CD8-positive, alpha-beta memory T cell (primary cell): ENCODE data around the gene SGCD. TPM values are rescaled to one million over a fixed set of nuclear protein-coding genes. Genes with fewer than 3 reads are reported as not detected.

Source experiments
- CTCF ChIA-PET: fragments of 350-600 bp; sonication (Branson Sonifier 250); formaldehyde crosslinking; loops from one replicate; lab custom pipeline; 2021; ENCODE audit warnings: antibody characterized with exemption; lab: Charles Lee
- POLR2A ChIA-PET: fragments of 350-600 bp; sonication (Branson Sonifier 250); formaldehyde crosslinking; loops from one replicate; lab custom pipeline; 2021; ENCODE audit warnings: antibody characterized with exemption; lab: Charles Lee
- DNase-seq, 5 donors: peaks; one replicate each; pipeline versions ENCODE4 v3.0.0 to v3.0.0-alpha.2; 2020 to 2022; ENCODE audit warnings: mixed read lengths in 1 of 5
- H3K27ac ChIP-seq: one replicate; pipeline ENCODE4 v1.7.0; 2013; ENCODE audit warnings: low read depth, mild to moderate bottlenecking, low read length, moderate library complexity
- H3K27me3 ChIP-seq: 2 replicates; pipeline ENCODE4 v1.7.0; 2013; ENCODE audit warnings: low read length, mild to moderate bottlenecking; ENCODE audit not compliant: insufficient read depth, poor library complexity, severe bottlenecking
- H3K36me3 ChIP-seq: 2 replicates; pipeline ENCODE4 v1.7.0; 2013; ENCODE audit warnings: mild to moderate bottlenecking, low read length, moderate library complexity; ENCODE audit not compliant: insufficient read depth
- H3K4me1 ChIP-seq: 2 replicates; pipeline ENCODE4 v1.7.0; 2013; ENCODE audit warnings: mild to moderate bottlenecking, low read length, moderate library complexity; ENCODE audit not compliant: insufficient read depth
- H3K4me3 ChIP-seq: 2 replicates; pipeline ENCODE4 v1.7.0; 2013; ENCODE audit warnings: mild to moderate bottlenecking, low read length
- H3K9me3 ChIP-seq: 2 replicates; pipeline ENCODE4 v1.7.0; 2013; ENCODE audit warnings: mild to moderate bottlenecking, low read length
- H3K27ac Mint-ChIP-seq, 8 donors: one replicate each; pipeline ENCODE4 v1.8.0; 2020 to 2021; ENCODE audit warnings: mixed read lengths in 8 of 8, mild to moderate bottlenecking in 6 of 8, inconsistent platforms in 3 of 8, moderate library complexity in 3 of 8
- H3K27me3 Mint-ChIP-seq, 2 donors: one replicate each; pipeline ENCODE4 v1.8.0; 2020 to 2021; ENCODE audit warnings: mixed read lengths in 2 of 2, mild to moderate bottlenecking in 1 of 2, moderate library complexity in 1 of 2
- H3K36me3 Mint-ChIP-seq, 3 donors: one replicate each; pipeline ENCODE4 v1.8.0; 2020 to 2021; ENCODE audit warnings: mixed read lengths in 3 of 3, inconsistent platforms in 1 of 3, mild to moderate bottlenecking in 1 of 3
- H3K4me1 Mint-ChIP-seq, 3 donors: one replicate each; pipeline ENCODE4 v1.8.0; 2020 to 2021; ENCODE audit warnings: mixed read lengths in 3 of 3, inconsistent platforms in 1 of 3, mild to moderate bottlenecking in 1 of 3
- H3K4me3 Mint-ChIP-seq, 7 donors: one replicate each; pipeline ENCODE4 v1.8.0; 2020 to 2021; ENCODE audit warnings: mixed read lengths in 7 of 7, mild to moderate bottlenecking in 6 of 7, moderate library complexity in 4 of 7, inconsistent platforms in 2 of 7
- H3K9me3 Mint-ChIP-seq, 5 donors: one replicate each; pipeline ENCODE4 v1.8.0; 2020 to 2022; ENCODE audit warnings: mixed read lengths in 5 of 5, mild to moderate bottlenecking in 3 of 5, moderate library complexity in 2 of 5, inconsistent platforms in 1 of 5
- polyA plus RNA-seq: library from polyadenylated mRNA; unstranded; fragments of 300-500 nt; fragmentation: Illumina TruSeq; gene quantifications from one replicate; pipeline ENCODE4 v1.2.3, GENCODE V29; 2021
- total RNA-seq, 2 experiments: library from RNA; stranded (reverse); gene quantifications; one replicate each; pipeline ENCODE4 v1.2.3, GENCODE V29; 2021

Gene SGCD
- total and polyA plus RNA-seq, 3 experiments from 2014 or later = 0.11 to 0.14 (median 0.11) TPM

- no peaks in the 10 kb centered on the region for H3K27me3 ChIP-seq
- H3K4me3 ChIP-seq = no peak overlapping the region
- no peaks in the 10 kb centered on the region for H3K9me3 ChIP-seq
- H3K36me3 ChIP-seq = no peaks in the 10 kb centered on the region
- no peaks in the 10 kb centered on the region for H3K9me3 Mint-ChIP-seq
- H3K36me3 Mint-ChIP-seq = no peaks in the 10 kb centered on the region
- no peak overlapping the region for H3K27ac ChIP-seq
- H3K4me3 Mint-ChIP-seq = no peak overlapping the region
- H3K4me1 Mint-ChIP-seq = no peaks in the 10 kb centered on the region
- no peak overlapping the region for H3K27ac Mint-ChIP-seq
- H3K4me1 ChIP-seq = no peaks in the 10 kb centered on the region
- DNase-seq = no peak
- H3K27me3 Mint-ChIP-seq = peaks cover 0 to 9% of the 10 kb centered on the region in 2 donors
- POLR2A ChIA-PET = no interaction called here
- CTCF ChIA-PET = no interaction called here
Observed at GRCh38 chr5:156528673-156529072, 201.7 kb downstream of the SGCD start.

GRCh38 chr5:156529892-156530291 is 202.9 kb downstream of the SGCD start:
- ChIA-PET POLR2A (no interaction called here), CTCF (no interaction called here)
- Histone ChIP-seq H3K27me3 (no peaks in the 10 kb centered on the region), H3K4me1 (no peaks in the 10 kb centered on the region), H3K36me3 (no peaks in the 10 kb centered on the region), H3K4me3 (no peak overlapping the region), H3K27ac (no peak overlapping the region), H3K9me3 (no peaks in the 10 kb centered on the region)
- H3K27ac Mint-ChIP-seq = no peak overlapping the region
- no peaks in the 10 kb centered on the region for H3K4me1 Mint-ChIP-seq
- H3K27me3 Mint-ChIP-seq = peaks cover 0 to 13% of the 10 kb centered on the region in 2 donors
- no peaks in the 10 kb centered on the region for H3K36me3 Mint-ChIP-seq
- DNase-seq = no peak
- H3K9me3 Mint-ChIP-seq = no peaks in the 10 kb centered on the region
- H3K4me3 Mint-ChIP-seq = no peak overlapping the region

GRCh38 chr5:156531199-156531598 is 204.2 kb downstream of the SGCD start:
- no peaks in the 10 kb centered on the region for H3K27me3 ChIP-seq
- CTCF ChIA-PET = no interaction called here
- POLR2A ChIA-PET = no interaction called here
- no peak overlapping the region for H3K27ac ChIP-seq
- no peaks in the 10 kb centered on the region for H3K4me1 ChIP-seq
- Mint-ChIP-seq H3K27me3 (peaks cover 0 to 13% of the 10 kb centered on the region in 2 donors), H3K4me1 (no peaks in the 10 kb centered on the region), H3K36me3 (no peaks in the 10 kb centered on the region), H3K4me3 (no peak overlapping the region), H3K27ac (no peak overlapping the region), H3K9me3 (no peaks in the 10 kb centered on the region)
- H3K36me3 ChIP-seq = no peaks in the 10 kb centered on the region
- DNase-seq = no peak
- H3K4me3 ChIP-seq = no peak overlapping the region
- H3K9me3 ChIP-seq = no peaks in the 10 kb centered on the region

- H3K36me3 ChIP-seq = no peaks in the 10 kb centered on the region
- ChIA-PET POLR2A (no interaction called here), CTCF (no interaction called here)
- Mint-ChIP-seq H3K36me3 (no peaks in the 10 kb centered on the region), H3K27me3 (peaks cover 0 to 11% of the 10 kb centered on the region in 2 donors), H3K27ac (no peak overlapping the region), H3K4me1 (no peaks in the 10 kb centered on the region), H3K4me3 (no peak overlapping the region), H3K9me3 (no peaks in the 10 kb centered on the region)
- no peaks in the 10 kb centered on the region for H3K4me1 ChIP-seq
- DNase-seq = no peak
- no peaks in the 10 kb centered on the region for H3K9me3 ChIP-seq
- no peak overlapping the region for H3K4me3 ChIP-seq
- no peak overlapping the region for H3K27ac ChIP-seq
- H3K27me3 ChIP-seq = no peaks in the 10 kb centered on the region
Observed at GRCh38 chr5:156532921-156533320, 206.0 kb downstream of the SGCD start.

GRCh38 chr5:156534085-156534484 is 207.1 kb downstream of the SGCD start:
- CTCF ChIA-PET = no interaction called here
- no peaks in the 10 kb centered on the region for H3K4me1 Mint-ChIP-seq
- no peaks in the 10 kb centered on the region for H3K36me3 ChIP-seq
- H3K4me1 ChIP-seq = no peaks in the 10 kb centered on the region
- no peak overlapping the region for H3K4me3 Mint-ChIP-seq
- H3K36me3 Mint-ChIP-seq = no peaks in the 10 kb centered on the region
- DNase-seq = no peak
- POLR2A ChIA-PET = no interaction called here
- H3K27me3 ChIP-seq = no peaks in the 10 kb centered on the region
- no peak overlapping the region for H3K4me3 ChIP-seq
- no peak overlapping the region for H3K27ac ChIP-seq
- H3K27me3 Mint-ChIP-seq = peaks cover 0 to 8% of the 10 kb centered on the region in 2 donors
- H3K27ac Mint-ChIP-seq = no peak overlapping the region
- no peaks in the 10 kb centered on the region for H3K9me3 Mint-ChIP-seq
- no peaks in the 10 kb centered on the region for H3K9me3 ChIP-seq

- POLR2A ChIA-PET = no interaction called here
- Mint-ChIP-seq H3K27me3 (peaks cover 0 to 8% of the 10 kb centered on the region in 2 donors), H3K9me3 (no peaks in the 10 kb centered on the region), H3K4me3 (no peak overlapping the region), H3K27ac (no peak overlapping the region), H3K4me1 (no peaks in the 10 kb centered on the region), H3K36me3 (no peaks in the 10 kb centered on the region)
- H3K4me3 ChIP-seq = no peak overlapping the region
- H3K9me3 ChIP-seq = no peaks in the 10 kb centered on the region
- H3K27ac ChIP-seq = no peak overlapping the region
- H3K27me3 ChIP-seq = no peaks in the 10 kb centered on the region
- CTCF ChIA-PET = no interaction called here
- no peak for DNase-seq
- H3K4me1 ChIP-seq = no peaks in the 10 kb centered on the region
- H3K36me3 ChIP-seq = no peaks in the 10 kb centered on the region
Observed at GRCh38 chr5:156534906-156535485, 208.0 kb downstream of the SGCD start.

- Mint-ChIP-seq H3K27me3 (peaks cover 2 to 12% of the 10 kb centered on the region in 2 donors), H3K9me3 (no peaks in the 10 kb centered on the region), H3K27ac (no peak overlapping the region), H3K4me3 (no peak overlapping the region), H3K4me1 (no peaks in the 10 kb centered on the region), H3K36me3 (no peaks in the 10 kb centered on the region)
- CTCF ChIA-PET = no interaction called here
- no peaks in the 10 kb centered on the region for H3K9me3 ChIP-seq
- H3K27ac ChIP-seq = no peak overlapping the region
- no peak overlapping the region for H3K4me3 ChIP-seq
- no peaks in the 10 kb centered on the region for H3K36me3 ChIP-seq
- H3K4me1 ChIP-seq = no peaks in the 10 kb centered on the region
- DNase-seq = no peak
- POLR2A ChIA-PET = no interaction called here
- H3K27me3 ChIP-seq = no peaks in the 10 kb centered on the region
Observed at GRCh38 chr5:156540491-156540890, 213.5 kb downstream of the SGCD start.

- no peak overlapping the region for H3K27ac ChIP-seq
- H3K4me1 ChIP-seq = no peaks in the 10 kb centered on the region
- H3K36me3 ChIP-seq = no peaks in the 10 kb centered on the region
- CTCF ChIA-PET = no interaction called here
- H3K27me3 ChIP-seq = no peaks in the 10 kb centered on the region
- Mint-ChIP-seq H3K27ac (no peak overlapping the region), H3K27me3 (peaks cover 2 to 17% of the 10 kb centered on the region in 2 donors), H3K36me3 (no peaks in the 10 kb centered on the region), H3K4me3 (no peak overlapping the region), H3K4me1 (no peaks in the 10 kb centered on the region), H3K9me3 (no peaks in the 10 kb centered on the region)
- DNase-seq = no peak
- H3K9me3 ChIP-seq = no peaks in the 10 kb centered on the region
- no peak overlapping the region for H3K4me3 ChIP-seq
- POLR2A ChIA-PET = no interaction called here
Observed at GRCh38 chr5:156541582-156541981, 214.6 kb downstream of the SGCD start.
